GM12878 (cell line): ENCODE results near the gene ZBTB9. TPM values are rescaled to one million over a fixed set of nuclear protein-coding genes. Genes with fewer than 3 reads are reported as not detected.

Experiments used
- ATAC-seq: fragments of 200-7000 bp; cut with Tn5 transposase; 3 replicates; pipeline ENCODE4 v1.9.1; 2020; ENCODE audit warnings: mild to moderate bottlenecking, moderate library complexity
- BruUV-seq: library from RNA; stranded (reverse); fragments of 400-500 nt; replicated peaks from 2 replicates; lab custom pipeline; 2021; lab: Mats Ljungman, UMichigan
- CTCF ChIA-PET: fragments of 300-600 bp; sonication (Branson Sonifier 250); formaldehyde crosslinking; extraction: SDS; loops from one replicate; lab custom pipeline; 2021; ENCODE audit warnings: inconsistent platforms; lab: Yijun Ruan, JAX
- POLR2A ChIA-PET: fragments of 350-600 bp; formaldehyde crosslinking; extraction: SDS; loops from one replicate; lab custom pipeline; 2021; ENCODE audit warnings: inconsistent platforms; lab: Charles Lee
- RAD21 ChIA-PET: fragments of 300-600 bp; sonication (Branson Sonifier 250); formaldehyde crosslinking; loops from one replicate; lab custom pipeline; 2023; ENCODE audit warnings: antibody characterized with exemption; ENCODE audit not compliant: unreplicated experiment; lab: Charles Lee
- SMC1A ChIA-PET: fragments of 300-600 bp; sonication (Branson Sonifier 250); formaldehyde crosslinking; loops from one replicate; lab custom pipeline; 2023; ENCODE audit not compliant: unreplicated experiment, uncharacterized antibody; lab: Charles Lee
- DNase-seq: peaks from one replicate; pipeline ENCODE4 v3.0.0-alpha.2; 2011; ENCODE audit warnings: low read depth, low spot score
- FAIRE-seq: peaks from 3 replicates; lab custom pipeline; 2011; peaks lifted over from hg19 to GRCh38; lab: Jason Lieb, UNC
- H2AFZ ChIP-seq: 2 replicates; pipeline ENCODE4 v1.6.0; 2011; ENCODE audit warnings: low read depth, low read length, control low read depth; ENCODE audit not compliant: control insufficient read depth
- H3K27ac ChIP-seq: 2 replicates; pipeline ENCODE4 v1.5.1; 2011; ENCODE audit warnings: control low read depth; ENCODE audit not compliant: control insufficient read depth, insufficient read depth
- H3K27me3 ChIP-seq, 2 experiments: replicated peaks in 1 of 2; 2 replicates each; pipeline versions ENCODE4 v1.6.0 to v1.6.1; 2011; ENCODE audit warnings: low read length in 1 of 2; ENCODE audit not compliant: control insufficient read depth in 2 of 2, insufficient read depth in 2 of 2
- H3K36me3 ChIP-seq, 2 experiments: 2 replicates each; pipeline ENCODE4 v1.5.1; 2011; ENCODE audit warnings: low read length in 1 of 2; ENCODE audit not compliant: control insufficient read depth in 2 of 2, insufficient read depth in 2 of 2
- H3K4me1 ChIP-seq: 2 replicates; pipeline ENCODE4 v1.6.1; 2011; ENCODE audit warnings: mild to moderate bottlenecking, low read length, moderate library complexity, mixed read lengths; ENCODE audit not compliant: control insufficient read depth, insufficient read depth
- H3K4me2 ChIP-seq: 2 replicates; pipeline ENCODE4 v1.6.0; 2011; ENCODE audit warnings: control low read depth; ENCODE audit not compliant: control insufficient read depth, insufficient read depth
- H3K4me3 ChIP-seq: fragments of 200-600 bp; sonication (generic); 2 replicates; pipeline ENCODE4 v1.5.1; 2016
- H3K79me2 ChIP-seq: 2 replicates; pipeline ENCODE4 v1.6.0; 2011; ENCODE audit warnings: low read length; ENCODE audit not compliant: control insufficient read depth, insufficient read depth
- H3K9ac ChIP-seq: 2 replicates; pipeline ENCODE4 v1.8.0; 2011; ENCODE audit warnings: low read length, control low read depth, mixed read lengths; ENCODE audit not compliant: control insufficient read depth, insufficient read depth
- H3K9me3 ChIP-seq: replicated peaks from 3 replicates; pipeline ENCODE4 v1.5.1; 2011; ENCODE audit warnings: mild to moderate bottlenecking, low read length; ENCODE audit not compliant: control insufficient read depth, insufficient read depth
- H4K20me1 ChIP-seq: 2 replicates; pipeline ENCODE4 v1.6.0; 2011; ENCODE audit not compliant: control insufficient read depth, insufficient read depth
- ATF7 ChIP-seq: fragments of 450-650 bp; IDR thresholded peaks from 2 replicates; pipeline ENCODE4 v1.6.1; 2016; ENCODE audit warnings: low read depth, mild to moderate bottlenecking
- CHD2 ChIP-seq: IDR thresholded peaks from 2 replicates; pipeline ENCODE4 v1.6.1; 2011; ENCODE audit warnings: low read depth, low read length, improper control_type of control experiment, borderline replicate concordance
- CHD4 ChIP-seq: fragments of 200-600 bp; sonication (generic); IDR thresholded peaks from 2 replicates; pipeline ENCODE4 v1.6.1; 2016; ENCODE audit warnings: mild to moderate bottlenecking
- CTCF ChIP-seq, 3 experiments: IDR thresholded peaks in 2 of 3; conservative IDR thresholded peaks in 1 of 3; 2 replicates each; pipeline ENCODE4 v1.5.1; 2011; ENCODE audit warnings: low read depth in 3 of 3, low read length in 3 of 3, mild to moderate bottlenecking in 3 of 3, control low read depth in 2 of 3, moderate library complexity in 2 of 3, inconsistent platforms in 1 of 3, mixed read lengths in 1 of 3; ENCODE audit not compliant: control insufficient read depth in 2 of 3, insufficient read depth in 1 of 3; ENCODE audit errors: extremely low read depth in 1 of 3
- GATAD2B ChIP-seq: fragments of 450-650 bp; conservative IDR thresholded peaks from 2 replicates; pipeline ENCODE4 v1.6.1; 2017; ENCODE audit warnings: low read depth, mild to moderate bottlenecking, moderate library complexity
- IRF5 ChIP-seq: fragments of 450-650 bp; IDR thresholded peaks from 2 replicates; pipeline ENCODE4 v1.6.1; 2017; ENCODE audit warnings: borderline replicate concordance
- PKNOX1 ChIP-seq: fragments of 450-650 bp; IDR thresholded peaks from 2 replicates; pipeline ENCODE4 v1.6.1; 2016; ENCODE audit warnings: mild to moderate bottlenecking
- POLR2AphosphoS5 ChIP-seq: IDR thresholded peaks from 2 replicates; pipeline ENCODE4 v1.6.1; 2011; ENCODE audit warnings: mild to moderate bottlenecking, low read length, inconsistent platforms
- RAD51 ChIP-seq: fragments of 450-650 bp; IDR thresholded peaks from 2 replicates; pipeline ENCODE4 v1.6.1; 2016; ENCODE audit warnings: moderate library complexity, mild to moderate bottlenecking, inconsistent platforms
- TCF12 ChIP-seq: IDR thresholded peaks from 2 replicates; pipeline ENCODE4 v1.6.1; 2011; ENCODE audit warnings: low read depth, mild to moderate bottlenecking, low read length
- ZBED1 ChIP-seq: IDR thresholded peaks from 2 replicates; pipeline ENCODE4 v1.6.1; 2016; ENCODE audit warnings: borderline replicate concordance
- WGBS: methylation state at CpG from one replicate; pipeline ENCODE4 v1.1.6; 2016; ENCODE audit warnings: low lambda C conversion rate; ENCODE audit not compliant: insufficient replicate concordance, insufficient coverage; ENCODE audit errors: missing lambda C conversion rate; 5-methylcytosine and 5-hydroxymethylcytosine counted together
- in situ Hi-C: fragments of 300-500 bp; cut with MboI; formaldehyde crosslinking; loops from 9 replicates; pipeline ENCODE4 v1.14.3; 2018; ENCODE audit warnings: mixed read lengths
- intact Hi-C: fragments of 100-400 bp; cut with micrococcal nuclease; formaldehyde crosslinking; loops from one replicate; pipeline ENCODE4 v1.14.2; 2022; ENCODE audit not compliant: unreplicated experiment
- polyA plus RNA-seq, 11 experiments: library from polyadenylated mRNA; depleted of rRNA in 4 of 11; unstranded in 6 of 11; stranded (reverse) in 5 of 11; fragments of >200 nt; fragmentation: Nextera tagmentation in 4 of 11; fragmentation: Illumina TruSeq in 1 of 11; extraction: Ambion mirVana in 4 of 11; extraction: Trizol in 1 of 11; gene quantifications; 1 replicate in 1 of 11; 2 replicates in 10 of 11; pipeline versions ENCODE4 v1.2.1 to v1.2.3, GENCODE V29; 2011 to 2016; ENCODE audit warnings: inconsistent platforms in 2 of 11, missing spikeins in 2 of 11, low read depth in 1 of 11
- total RNA-seq, 4 experiments: library from RNA; depleted of rRNA in 3 of 4; stranded (reverse); fragments of >200 nt in 3 of 4; fragmentation: Illumina TruSeq in 1 of 4; extraction: Trizol in 1 of 4; gene quantifications; 2 replicates each; pipeline versions ENCODE4 v1.2.1 to v1.2.3, GENCODE V29; 2013 to 2021
- TF ChIP-seq, protein P1 (sequence below): IDR thresholded peaks from 2 replicates; pipeline ENCODE4 v1.6.1; 2012; ENCODE audit warnings: mild to moderate bottlenecking, low read depth, low read length
- TF ChIP-seq, protein P2 (sequence below): IDR thresholded peaks from 2 replicates; pipeline ENCODE4 v1.6.1; 2011; ENCODE audit warnings: mild to moderate bottlenecking, low read depth, low read length, moderate library complexity; ENCODE audit not compliant: insufficient replicate concordance

Gene ZBTB9
- total and polyA plus RNA-seq, 10 of the 15 experiments (the other 5 are each of a cell fraction or from before 2014, with no cell fraction given), result 1.5 to 12.7 (median 6.9) TPM

GRCh38 chr6:33428224-33428965, 26.0 kb upstream of the ZBTB9 start:
- Histone ChIP-seq H4K20me1 (no peaks in the 10 kb centered on the region), H3K79me2 (peaks cover 6% of the 10 kb centered on the region), H2AFZ (peak overlapping the region; percentile 59), H3K9me3 (no peaks in the 10 kb centered on the region), H3K27me3 (no peaks in the 10 kb centered on the region; a peak in 2 of 4 replicates), H3K4me1 (peaks cover 55% of the 10 kb centered on the region), H3K36me3 (no peaks in the 10 kb centered on the region), H3K9ac (peak overlapping the region; percentile 20; the same call in 1 of the 2 replicates), H3K27ac (0 out of 2 replicates have a peak overlapping the region, but pooled peaks have one; percentile 47), H3K4me3 (peak overlapping the region; percentile 45), H3K4me2 (peak overlapping the region; percentile 90)
- in situ Hi-C loops (no loop called here), intact Hi-C loops (no loop called here)
- FAIRE-seq, result peak; percentile 64
- BruUV-seq, result no TSS peak
- ATAC-seq, result peak; percentile 21
- 6% methylated on average over 26 of the region's 33 CpGs for WGBS
- DNase-seq, result no peak
- ChIA-PET RAD21 (interaction anchor here (1.1 to 1.8 kb wide), 3 partner anchors 9 to 142 kb away, joined by 3 to 5 read pairs (median 4); partner anchors contain the start of genes SYNGAP1 and ZBTB9), CTCF (interaction anchor here (0.5 to 1.8 kb wide), 9 partner anchors 9 to 987 kb away, joined by 3 to 8 read pairs (median 3); partner anchors contain the start of genes CUTA and SYNGAP1), POLR2A (interaction anchor here (0.9 to 1.8 kb wide), 2 partner anchors 13 to 17 kb away, joined by 3 to 6 read pairs; partner anchors contain the start of gene PHF1), SMC1A (interaction anchor here (0.7 to 1.2 kb wide), 3 partner anchors 10 to 80 kb away, joined by 3 to 8 read pairs (median 4); partner anchors contain the start of gene CUTA)
- TF ChIP-seq CHD4 (no peak), TCF12 (no peak), POLR2AphosphoS5 (no peak), CTCF (IDR thresholded peaks at IDR 0.05 in 2 of 3, conservative IDR thresholded peaks at IDR 0.05 in 1 of 3; ENCODE audit: control insufficient read depth in 2 of 3, extremely low read depth in 1 of 3, insufficient read depth in 1 of 3, low read depth in 3 of 3, low read length in 3 of 3) (peak; percentile 34 to 59 (median 58)), RAD51 (no peak), ATF7 (no peak), CHD2 (no peak), ZBED1 (no peak), IRF5 (no peak), GATAD2B (0 out of 2 replicates have a peak, but pooled peaks have one; percentile 24), PKNOX1 (peak; percentile 67)
- TF ChIP-seq, protein P1, sequence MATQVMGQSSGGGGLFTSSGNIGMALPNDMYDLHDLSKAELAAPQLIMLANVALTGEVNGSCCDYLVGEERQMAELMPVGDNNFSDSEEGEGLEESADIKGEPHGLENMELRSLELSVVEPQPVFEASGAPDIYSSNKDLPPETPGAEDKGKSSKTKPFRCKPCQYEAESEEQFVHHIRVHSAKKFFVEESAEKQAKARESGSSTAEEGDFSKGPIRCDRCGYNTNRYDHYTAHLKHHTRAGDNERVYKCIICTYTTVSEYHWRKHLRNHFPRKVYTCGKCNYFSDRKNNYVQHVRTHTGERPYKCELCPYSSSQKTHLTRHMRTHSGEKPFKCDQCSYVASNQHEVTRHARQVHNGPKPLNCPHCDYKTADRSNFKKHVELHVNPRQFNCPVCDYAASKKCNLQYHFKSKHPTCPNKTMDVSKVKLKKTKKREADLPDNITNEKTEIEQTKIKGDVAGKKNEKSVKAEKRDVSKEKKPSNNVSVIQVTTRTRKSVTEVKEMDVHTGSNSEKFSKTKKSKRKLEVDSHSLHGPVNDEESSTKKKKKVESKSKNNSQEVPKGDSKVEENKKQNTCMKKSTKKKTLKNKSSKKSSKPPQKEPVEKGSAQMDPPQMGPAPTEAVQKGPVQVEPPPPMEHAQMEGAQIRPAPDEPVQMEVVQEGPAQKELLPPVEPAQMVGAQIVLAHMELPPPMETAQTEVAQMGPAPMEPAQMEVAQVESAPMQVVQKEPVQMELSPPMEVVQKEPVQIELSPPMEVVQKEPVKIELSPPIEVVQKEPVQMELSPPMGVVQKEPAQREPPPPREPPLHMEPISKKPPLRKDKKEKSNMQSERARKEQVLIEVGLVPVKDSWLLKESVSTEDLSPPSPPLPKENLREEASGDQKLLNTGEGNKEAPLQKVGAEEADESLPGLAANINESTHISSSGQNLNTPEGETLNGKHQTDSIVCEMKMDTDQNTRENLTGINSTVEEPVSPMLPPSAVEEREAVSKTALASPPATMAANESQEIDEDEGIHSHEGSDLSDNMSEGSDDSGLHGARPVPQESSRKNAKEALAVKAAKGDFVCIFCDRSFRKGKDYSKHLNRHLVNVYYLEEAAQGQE, result no peak
- TF ChIP-seq, protein P2, sequence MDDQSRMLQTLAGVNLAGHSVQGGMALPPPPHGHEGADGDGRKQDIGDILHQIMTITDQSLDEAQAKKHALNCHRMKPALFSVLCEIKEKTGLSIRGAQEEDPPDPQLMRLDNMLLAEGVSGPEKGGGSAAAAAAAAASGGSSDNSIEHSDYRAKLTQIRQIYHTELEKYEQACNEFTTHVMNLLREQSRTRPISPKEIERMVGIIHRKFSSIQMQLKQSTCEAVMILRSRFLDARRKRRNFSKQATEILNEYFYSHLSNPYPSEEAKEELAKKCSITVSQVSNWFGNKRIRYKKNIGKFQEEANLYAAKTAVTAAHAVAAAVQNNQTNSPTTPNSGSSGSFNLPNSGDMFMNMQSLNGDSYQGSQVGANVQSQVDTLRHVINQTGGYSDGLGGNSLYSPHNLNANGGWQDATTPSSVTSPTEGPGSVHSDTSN, result no peak
